Head of caudate nucleus (tissue), 42 donors: Measurements from ENCODE around the gene SERPINE1.

Experiments
- DNase-seq, 42 donors: peaks; one replicate each; pipeline versions ENCODE4 v3.0.0 to v3.0.0-alpha.2; 2020 to 2021; ENCODE audit warnings: mixed read lengths in 7 of 42
- intact Hi-C: fragments of 100-400 bp; cut with DNase I; formaldehyde crosslinking; loops from one replicate; pipeline ENCODE4 v1.15.0; 2022

SERPINE1 gene

GRCh38 chr7:101138213-101138870 lies 11.4 kb downstream of the SERPINE1 start:
- intact Hi-C loops = loop anchor here (10.0 kb wide), 1 partner anchor 244 kb away; the partner anchor contains the start of gene ACHE
- DNase-seq = peak; percentile 46 to 91 (median 77)

GRCh38 chr7:101140339-101140699 lies 13.4 kb downstream of the SERPINE1 start:
- no peak for DNase-seq
- intact Hi-C loops = loop anchor here (5.0 kb wide), 2 partner anchors 53 to 147 kb away; partner anchors contain the start of gene TRIM56

- intact Hi-C loops = loop anchor here (5.0 kb wide), 2 partner anchors 54 to 146 kb away; partner anchors contain the start of gene TRIM56
- DNase-seq = no peak
Measured at GRCh38 chr7:101140746-101141382, 14.0 kb downstream of the SERPINE1 start.

GRCh38 chr7:101151908-101152651 lies 25.2 kb downstream of the SERPINE1 start:
- DNase-seq = no peak
- intact Hi-C loops = no loop called here

- intact Hi-C loops = no loop called here
- peak; percentile 87 to 99 (median 94) for DNase-seq
Measured at GRCh38 chr7:101153969-101154692, 27.2 kb downstream of the SERPINE1 start, which contains the start of gene AP1S1. Gene AP1S1 (plus strand): TSS chr7:101154476. CDS start chr7:101154515, 39 bp downstream.

- DNase-seq = peak in 2 of 42 donors; percentile 10 to 32
- intact Hi-C loops = no loop called here
Measured at GRCh38 chr7:101154693-101155102, 27.8 kb downstream of the SERPINE1 start.

- intact Hi-C loops = no loop called here
- peak in 1 of 42 donors; percentile 5 for DNase-seq
Measured at GRCh38 chr7:101155303-101155702, 28.4 kb downstream of the SERPINE1 start.

- intact Hi-C loops = no loop called here
- DNase-seq = peak in 1 of 42 donors; percentile 13
Measured at GRCh38 chr7:101156277-101156676, 29.4 kb downstream of the SERPINE1 start.

- intact Hi-C loops = no loop called here
- DNase-seq = peak in 1 of 42 donors; percentile 32
Measured at GRCh38 chr7:101156866-101157589, 30.1 kb downstream of the SERPINE1 start.

GRCh38 chr7:101159696-101160674 lies 33.1 kb downstream of the SERPINE1 start:
- DNase-seq = peak; percentile 44 to 92 (median 76)
- intact Hi-C loops = no loop called here

- no peak for DNase-seq
- intact Hi-C loops = no loop called here
Measured at GRCh38 chr7:101160910-101161309, 34.0 kb downstream of the SERPINE1 start.

GRCh38 chr7:101161692-101162471 lies 35.0 kb downstream of the SERPINE1 start:
- peak in 1 of 42 donors; percentile 4 for DNase-seq
- intact Hi-C loops = no loop called here

- DNase-seq = peak in 20 of 42 donors; percentile 23 to 71 (median 60)
- intact Hi-C loops = no loop called here
Measured at GRCh38 chr7:101162551-101163278, 35.8 kb downstream of the SERPINE1 start.

- DNase-seq = peak in 11 of 42 donors; percentile 18 to 72 (median 41)
- intact Hi-C loops = no loop called here
Measured at GRCh38 chr7:101163279-101164070, 36.6 kb downstream of the SERPINE1 start.
